Keratinocyte (primary cell): ENCODE measurements around the gene ROBO2. TPM values are rescaled to one million over a fixed set of nuclear protein-coding genes. Genes with fewer than 3 reads are reported as not detected.

Experiments
- DNase-seq: peaks from one replicate; pipeline ENCODE4 v3.0.0-alpha.2; 2011; ENCODE audit warnings: low read depth, missing footprints, low spot score
- FAIRE-seq: peaks from 2 replicates; lab custom pipeline; 2011; peaks lifted over from hg19 to GRCh38; lab: Jason Lieb, UNC
- H2AFZ ChIP-seq: 2 replicates; pipeline ENCODE4 v1.6.0; 2012; ENCODE audit warnings: low read length, control low read depth, inconsistent platforms; ENCODE audit not compliant: control insufficient read depth
- H3K27ac ChIP-seq: 2 replicates; pipeline ENCODE4 v1.5.1; 2011; ENCODE audit warnings: low read length; ENCODE audit not compliant: control insufficient read depth, insufficient read depth
- H3K27me3 ChIP-seq: 3 replicates; pipeline ENCODE4 v1.6.0; 2011; ENCODE audit warnings: low read length; ENCODE audit not compliant: control insufficient read depth, insufficient read depth; ENCODE audit errors: extremely low read depth
- H3K36me3 ChIP-seq, 2 experiments: 2 replicates in 1 of 2; 3 replicates in 1 of 2; pipeline ENCODE4 v1.5.1; 2011; ENCODE audit warnings: low read length in 2 of 2, mild to moderate bottlenecking in 1 of 2; ENCODE audit not compliant: control insufficient read depth in 2 of 2, insufficient read depth in 2 of 2; ENCODE audit errors: extremely low read depth in 1 of 2
- H3K4me1 ChIP-seq: 3 replicates; pipeline ENCODE4 v1.5.1; 2011; ENCODE audit warnings: low read length; ENCODE audit not compliant: control insufficient read depth, insufficient read depth; ENCODE audit errors: extremely low read depth
- H3K4me2 ChIP-seq: 3 replicates; pipeline ENCODE4 v1.6.0; 2011; ENCODE audit warnings: low read depth, low read length; ENCODE audit not compliant: control insufficient read depth, insufficient read depth; ENCODE audit errors: extremely low read depth
- H3K4me3 ChIP-seq, 3 experiments: fragments of 200-600 bp in 1 of 3; sonication (generic) in 1 of 3; 2 replicates in 2 of 3; 3 replicates in 1 of 3; pipeline ENCODE4 v1.5.1; 2011 to 2016; ENCODE audit warnings: low read length in 3 of 3, mild to moderate bottlenecking in 3 of 3, control low read depth in 2 of 3, inconsistent platforms in 1 of 3, low read depth in 1 of 3, mixed read lengths in 1 of 3, mixed run types in 1 of 3, moderate library complexity in 1 of 3; ENCODE audit not compliant: control insufficient read depth in 2 of 3, insufficient read depth in 2 of 3; ENCODE audit errors: extremely low read depth in 1 of 3
- H3K79me2 ChIP-seq: 2 replicates; pipeline ENCODE4 v1.6.0; 2012; ENCODE audit warnings: low read length; ENCODE audit not compliant: control insufficient read depth, insufficient read depth
- H3K9ac ChIP-seq: 3 replicates; pipeline ENCODE4 v1.6.0; 2011; ENCODE audit warnings: low read length; ENCODE audit not compliant: control insufficient read depth, insufficient read depth; ENCODE audit errors: extremely low read depth
- H3K9me1 ChIP-seq: 3 replicates; pipeline ENCODE4 v1.6.0; 2011; ENCODE audit warnings: low read length; ENCODE audit not compliant: control insufficient read depth, insufficient read depth; ENCODE audit errors: extremely low read depth
- H3K9me3 ChIP-seq: 2 replicates; pipeline ENCODE4 v1.5.1; 2012; ENCODE audit warnings: low read depth, low read length; ENCODE audit not compliant: control insufficient read depth
- H4K20me1 ChIP-seq: 3 replicates; pipeline ENCODE4 v1.6.0; 2011; ENCODE audit warnings: low read length; ENCODE audit not compliant: control insufficient read depth, insufficient read depth; ENCODE audit errors: extremely low read depth
- CTCF ChIP-seq, 3 experiments: IDR thresholded peaks in 1 of 3; conservative IDR thresholded peaks in 1 of 3; optimal IDR thresholded peaks in 1 of 3; 2 replicates in 2 of 3; 3 replicates in 1 of 3; pipeline versions ENCODE3 to v1.5.1; 2011; ENCODE audit warnings: low read length in 3 of 3, mild to moderate bottlenecking in 3 of 3, moderate library complexity in 2 of 3, control low read depth in 1 of 3, inconsistent platforms in 1 of 3; ENCODE audit not compliant: insufficient read depth in 2 of 3; ENCODE audit errors: extremely low read depth in 1 of 3
- EZH2 ChIP-seq: IDR thresholded peaks from one replicate; pipeline ENCODE4 v1.6.1; 2012; ENCODE audit warnings: inconsistent platforms, mild to moderate bottlenecking, low read length, moderate library complexity
- dilution Hi-C: fragments of 300-500 bp; cut with MboI; formaldehyde crosslinking; loops from one replicate; pipeline ENCODE4 v1.7.0; 2020; ENCODE audit warnings: low sequenced_read_pairs; ENCODE audit not compliant: extremely low pct_ligation_motif_present
- polyA plus RNA-seq, 5 experiments: library from polyadenylated mRNA; depleted of rRNA in 3 of 5; stranded (reverse) in 3 of 5; stranded (forward) in 1 of 5; unstranded in 1 of 5; fragments of >200 nt; gene quantifications; 1 replicate in 1 of 5; 2 replicates in 3 of 5; 3 replicates in 1 of 5; pipeline versions ENCODE4 v1.2.1 to v1.2.3, GENCODE V29; 2011 to 2012; ENCODE audit warnings: missing spikeins in 2 of 5, low read depth in 1 of 5, low replicate concordance in 1 of 5

Gene ROBO2
- polyA plus RNA-seq, 1 donor (not counting 4 experiments of a cell fraction or from before 2014, with no cell fraction given): 0.30 TPM

GRCh38 chr3:77513542-77513941 lies 473.6 kb downstream of the ROBO2 start:
- H2AFZ ChIP-seq: peak overlapping the region; percentile 67
- FAIRE-seq (peak; percentile 9), DNase-seq (no peak)
- H3K9me3 ChIP-seq: no peaks in the 10 kb centered on the region
- dilution Hi-C loops: no loop called here
- no peak overlapping the region for H3K27ac ChIP-seq
- H3K36me3 ChIP-seq: no peaks in the 10 kb centered on the region
- H3K4me1 ChIP-seq: peaks cover 3% of the 10 kb centered on the region
- no peaks in the 10 kb centered on the region for H3K9me1 ChIP-seq
- TF ChIP-seq EZH2 (no peak), CTCF (optimal IDR thresholded peaks at IDR 0.05 in 1 of 3, IDR thresholded peaks at IDR 0.05 in 1 of 3, conservative IDR thresholded peaks at IDR 0.05 in 1 of 3; ENCODE audit: extremely low read depth in 1 of 3, insufficient read depth in 2 of 3, low read length in 3 of 3) (no peak)
- H3K4me3 ChIP-seq: no peak overlapping the region
- no peaks in the 10 kb centered on the region for H3K79me2 ChIP-seq
- H3K9ac ChIP-seq: no peak overlapping the region
- H4K20me1 ChIP-seq: no peaks in the 10 kb centered on the region
- H3K27me3 ChIP-seq: no peaks in the 10 kb centered on the region
- no peak overlapping the region for H3K4me2 ChIP-seq

GRCh38 chr3:77514766-77515165 lies 474.9 kb downstream of the ROBO2 start:
- DNase-seq (no peak), FAIRE-seq (no peak)
- Histone ChIP-seq H4K20me1 (no peaks in the 10 kb centered on the region), H3K9ac (no peak overlapping the region), H3K36me3 (no peaks in the 10 kb centered on the region), H3K27ac (no peak overlapping the region), H3K4me3 (no peak overlapping the region), H2AFZ (no peak overlapping the region), H3K27me3 (no peaks in the 10 kb centered on the region), H3K9me1 (no peaks in the 10 kb centered on the region), H3K4me2 (no peak overlapping the region), H3K4me1 (peaks cover 3% of the 10 kb centered on the region), H3K79me2 (no peaks in the 10 kb centered on the region), H3K9me3 (no peaks in the 10 kb centered on the region)
- TF ChIP-seq EZH2 (no peak), CTCF (optimal IDR thresholded peaks at IDR 0.05 in 1 of 3, IDR thresholded peaks at IDR 0.05 in 1 of 3, conservative IDR thresholded peaks at IDR 0.05 in 1 of 3; ENCODE audit: extremely low read depth in 1 of 3, insufficient read depth in 2 of 3, low read length in 3 of 3) (no peak)
- dilution Hi-C loops: no loop called here
